Right lobe of liver (tissue), 6 donors: ENCODE results near the gene TPPP3. TPM values are rescaled to one million over a fixed set of nuclear protein-coding genes. Genes with fewer than 3 reads are reported as not detected.

ENCODE experiments used
- ATAC-seq, 4 donors: fragments of 200-7000 bp; cut with Tn5 transposase; one replicate each; pipeline ENCODE4 v1.9.1; 2020; ENCODE audit warnings: mild to moderate bottlenecking in 4 of 4, moderate library complexity in 4 of 4
- DNase-seq, 3 donors: peaks; one replicate each; pipeline ENCODE4 v3.0.0-alpha.2; 2020
- H3K27ac ChIP-seq, 3 donors: fragments of 200-600 bp; one replicate each; pipeline ENCODE4 v1.8.0; 2022
- H3K27me3 ChIP-seq, 2 donors: fragments of 200-600 bp; one replicate each; pipeline ENCODE4 v1.8.0; 2022
- H3K36me3 ChIP-seq, 4 donors: fragments of 200-600 bp; sonication (generic) in 1 of 4; one replicate each; pipeline versions ENCODE4 v1.5.1 to v1.8.0; 2017 to 2022; ENCODE audit warnings: control low read depth in 1 of 4
- H3K4me1 ChIP-seq, 4 donors: fragments of 200-600 bp; sonication (generic) in 1 of 4; one replicate each; pipeline versions ENCODE4 v1.5.1 to v1.8.0; 2017 to 2022; ENCODE audit warnings: control low read depth in 1 of 4
- H3K4me3 ChIP-seq, 3 donors: fragments of 200-600 bp; one replicate each; pipeline ENCODE4 v1.8.0; 2022
- H3K9me3 ChIP-seq, 4 donors: fragments of 200-600 bp; sonication (generic) in 1 of 4; one replicate each; pipeline versions ENCODE4 v1.5.1 to v1.8.0; 2017 to 2022; ENCODE audit warnings: control low read depth in 1 of 4
- POLR2A ChIP-seq: fragments of 450-650 bp; IDR thresholded peaks from one replicate; pipeline ENCODE4 v1.6.1; 2017; ENCODE audit warnings: antibody characterized with exemption, mild to moderate bottlenecking
- WGBS: methylation state at CpG from one replicate; pipeline ENCODE4 v1.1.6; 2018; ENCODE audit warnings: low coverage, low lambda C conversion rate; ENCODE audit not compliant: insufficient coverage; ENCODE audit errors: missing lambda C conversion rate; 5-methylcytosine and 5-hydroxymethylcytosine counted together
- intact Hi-C, 2 donors: fragments of 100-400 bp; cut with DNase I; formaldehyde crosslinking; loops; one replicate each; pipeline versions ENCODE4 v1.11.2 to v1.14.1; 2022
- total RNA-seq, 6 experiments: library from RNA; depleted of rRNA in 2 of 6; stranded (reverse); fragments of >200 nt in 2 of 6; fragmentation: NEBNext Ultra II Directional in 3 of 6; extraction: Animal tissue kit (Norgen Biotek cat#: 25700) in 3 of 6; gene quantifications; one replicate each; pipeline versions ENCODE4 v1.1.0 to v1.2.4, GENCODE V29; 2016 to 2023
- TF ChIP-seq, protein P1 (sequence below), 4 donors: fragments of 200-600 bp in 3 of 4; fragments of 450-650 bp in 1 of 4; IDR thresholded peaks; one replicate each; pipeline versions ENCODE4 v1.5.1 to v1.8.0; 2016 to 2022; ENCODE audit warnings: antibody characterized with exemption in 4 of 4, mild to moderate bottlenecking in 2 of 4
- donor health status: DM: no; HTN: yes; CAD: no.
- donor health status: DM: no; HTN: no; CAD: no.
- donor health status: DM: no; HTN: no; CAD: no.
- donor health status: DM: no; HTN: yes; CAD: no.
- donor health status: DM: no; HTN: yes; CAD: no.

The TPPP3 gene
- total RNA-seq, 6 experiments from 2014 or later, result 0.24 to 0.65 (median 0.37) TPM; not detected in 1

DNA sequence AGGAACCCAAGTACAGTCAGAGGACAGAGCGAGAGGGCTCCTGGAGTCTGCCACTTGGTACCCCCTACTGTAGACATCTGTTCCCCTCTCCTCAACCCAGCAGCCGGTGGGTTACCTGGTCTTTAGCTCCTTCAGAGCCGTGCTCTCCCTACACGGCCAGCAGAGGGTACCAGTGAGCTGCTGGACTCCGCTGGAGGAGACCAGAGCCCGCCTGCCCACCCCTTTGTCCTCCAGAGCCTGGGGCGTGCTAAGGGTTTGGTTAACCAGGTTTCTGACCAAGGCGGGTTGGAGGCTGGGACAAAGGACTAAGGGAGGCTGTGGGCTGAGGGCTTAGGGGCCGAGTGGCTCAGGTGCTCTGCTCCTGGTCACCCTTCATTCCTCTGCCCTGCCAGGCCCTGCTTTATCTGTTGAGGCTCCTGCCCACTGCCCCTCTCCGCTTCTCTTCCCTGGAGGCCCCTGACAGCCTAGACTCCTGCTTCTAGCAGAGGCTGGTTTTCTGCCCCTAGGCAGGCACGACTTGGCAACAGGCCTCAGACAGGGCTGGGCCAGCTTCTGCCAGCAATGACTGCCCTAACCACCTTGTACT lies 34.9 kb upstream of the TPPP3 start:
- ATAC-seq (peak; percentile 59 to 74 (median 68)), DNase-seq (peak; percentile 75 to 77 (median 77))
- intact Hi-C loops, result loop anchor here (2.0 to 10.0 kb wide), 2 partner anchors 37 to 57 kb away; partner anchors contain the start of genes AGRP (in 1 of the 2) and ATP6V0D1 (in 1 of the 2)
- TF ChIP-seq, protein P1, sequence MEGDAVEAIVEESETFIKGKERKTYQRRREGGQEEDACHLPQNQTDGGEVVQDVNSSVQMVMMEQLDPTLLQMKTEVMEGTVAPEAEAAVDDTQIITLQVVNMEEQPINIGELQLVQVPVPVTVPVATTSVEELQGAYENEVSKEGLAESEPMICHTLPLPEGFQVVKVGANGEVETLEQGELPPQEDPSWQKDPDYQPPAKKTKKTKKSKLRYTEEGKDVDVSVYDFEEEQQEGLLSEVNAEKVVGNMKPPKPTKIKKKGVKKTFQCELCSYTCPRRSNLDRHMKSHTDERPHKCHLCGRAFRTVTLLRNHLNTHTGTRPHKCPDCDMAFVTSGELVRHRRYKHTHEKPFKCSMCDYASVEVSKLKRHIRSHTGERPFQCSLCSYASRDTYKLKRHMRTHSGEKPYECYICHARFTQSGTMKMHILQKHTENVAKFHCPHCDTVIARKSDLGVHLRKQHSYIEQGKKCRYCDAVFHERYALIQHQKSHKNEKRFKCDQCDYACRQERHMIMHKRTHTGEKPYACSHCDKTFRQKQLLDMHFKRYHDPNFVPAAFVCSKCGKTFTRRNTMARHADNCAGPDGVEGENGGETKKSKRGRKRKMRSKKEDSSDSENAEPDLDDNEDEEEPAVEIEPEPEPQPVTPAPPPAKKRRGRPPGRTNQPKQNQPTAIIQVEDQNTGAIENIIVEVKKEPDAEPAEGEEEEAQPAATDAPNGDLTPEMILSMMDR (IDR thresholded peaks at IDR 0.05), result peak; percentile 83 to 94 (median 88)
- no peak for TF ChIP-seq POLR2A
- H3K27ac ChIP-seq, result no peak overlapping the region
- H3K9me3 ChIP-seq, result no peaks in the 10 kb centered on the region
- H3K4me1 ChIP-seq, result peaks cover 0 to 34% (median 13%) of the 10 kb centered on the region in 4 donors
- H3K36me3 ChIP-seq, result no peaks in the 10 kb centered on the region
- H3K27me3 ChIP-seq, result no peaks in the 10 kb centered on the region
- H3K4me3 ChIP-seq, result no peak overlapping the region
- WGBS, result 37% methylated on average over 3 of the region's 11 CpGs

DNA sequence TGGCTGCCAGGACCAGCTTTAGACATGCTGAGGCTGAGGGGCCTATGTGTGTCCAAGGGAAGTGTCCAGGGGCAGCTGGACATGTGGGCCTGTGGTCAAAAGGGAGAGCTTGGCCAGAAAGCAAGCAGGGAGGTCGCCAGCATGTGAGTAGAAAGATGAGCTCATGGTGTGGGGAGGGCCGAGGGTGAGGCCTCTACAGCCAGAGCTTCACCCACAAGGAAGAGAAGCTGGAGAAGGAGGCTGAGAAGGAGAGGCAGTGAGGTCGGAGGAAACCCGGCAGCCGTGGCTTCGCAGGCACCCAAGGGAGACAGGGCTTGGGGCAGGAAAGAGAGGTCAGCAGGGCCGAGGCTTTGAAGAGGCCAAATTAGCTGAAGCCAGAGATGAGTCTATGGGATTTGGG lies 33.7 kb upstream of the TPPP3 start:
- Histone ChIP-seq H3K4me3 (no peak overlapping the region), H3K4me1 (peaks cover 0 to 30% (median 11%) of the 10 kb centered on the region in 4 donors), H3K27me3 (no peaks in the 10 kb centered on the region), H3K9me3 (no peaks in the 10 kb centered on the region), H3K36me3 (no peaks in the 10 kb centered on the region), H3K27ac (no peak overlapping the region)
- TF ChIP-seq POLR2A, result no peak
- TF ChIP-seq, protein P1 (IDR thresholded peaks at IDR 0.05), result no peak
- ATAC-seq (no peak), DNase-seq (no peak)
- intact Hi-C loops, result loop anchor here in 1 of 2 donors (10.0 kb wide), 1 partner anchor 58 kb away; the partner anchor contains the start of genes AGRP and ATP6V0D1
- WGBS, result 46% methylated on average over 4 of the region's 7 CpGs

DNA sequence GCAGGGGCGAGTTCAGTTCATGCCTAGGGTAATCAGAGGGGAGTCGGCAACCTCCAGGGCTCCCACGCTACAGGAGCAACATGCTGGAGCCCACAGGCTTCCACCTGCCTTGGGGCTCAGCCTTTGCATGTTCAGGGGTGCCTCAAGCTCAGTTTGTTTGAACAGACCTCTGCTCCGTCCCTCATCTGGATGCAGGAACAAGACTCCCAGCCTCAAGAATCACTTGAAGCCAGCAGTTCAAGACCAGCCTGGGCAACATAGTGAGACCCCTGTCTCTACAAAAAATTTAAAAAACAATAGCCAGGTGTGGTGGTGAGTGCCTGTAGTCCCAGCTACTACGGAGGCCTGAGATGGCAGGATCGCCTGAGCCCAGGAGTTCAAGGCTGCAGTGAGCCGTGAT lies 32.7 kb upstream of the TPPP3 start:
- Histone ChIP-seq H3K27me3 (no peaks in the 10 kb centered on the region), H3K4me1 (peaks cover 0 to 23% (median 8%) of the 10 kb centered on the region in 4 donors), H3K9me3 (no peaks in the 10 kb centered on the region), H3K36me3 (no peaks in the 10 kb centered on the region), H3K27ac (no peak overlapping the region), H3K4me3 (no peak overlapping the region)
- TF ChIP-seq POLR2A, result no peak
- TF ChIP-seq, protein P1 (IDR thresholded peaks at IDR 0.05), result no peak
- no peak for ATAC-seq
- DNase-seq, result no peak
- intact Hi-C loops, result loop anchor here in 1 of 2 donors (10.0 kb wide), 1 partner anchor 59 kb away; the partner anchor contains the start of genes AGRP and ATP6V0D1
- 58% methylated on average over 4 of the region's 7 CpGs for WGBS

DNA sequence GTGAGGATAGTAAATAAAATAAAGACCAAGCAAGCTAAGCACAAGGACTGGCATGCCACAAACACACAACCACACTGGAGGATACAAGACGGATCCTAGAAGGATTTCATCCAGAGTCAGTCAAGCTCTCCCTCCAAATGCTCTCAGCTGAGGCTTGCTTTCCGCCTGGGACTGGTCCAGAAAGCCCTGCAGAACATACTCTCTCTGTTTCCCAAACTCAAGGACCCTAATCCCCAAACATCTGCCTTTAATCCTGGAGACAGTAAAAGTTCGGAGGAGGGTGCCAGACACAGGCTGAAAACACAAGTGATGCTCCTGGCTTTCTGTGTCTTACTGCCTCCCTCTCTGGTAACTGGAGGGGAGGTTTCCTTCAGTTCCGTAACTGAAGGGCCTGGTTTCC lies 32.3 kb upstream of the TPPP3 start:
- Histone ChIP-seq H3K36me3 (no peaks in the 10 kb centered on the region), H3K27me3 (no peaks in the 10 kb centered on the region), H3K27ac (no peak overlapping the region), H3K4me1 (peaks cover 0 to 22% (median 7%) of the 10 kb centered on the region in 4 donors), H3K9me3 (no peaks in the 10 kb centered on the region), H3K4me3 (no peak overlapping the region)
- WGBS, result 50% methylated on average over 4 of the region's 4 CpGs
- no peak for DNase-seq
- no peak for TF ChIP-seq POLR2A
- TF ChIP-seq, protein P1 (IDR thresholded peaks at IDR 0.05), result no peak
- intact Hi-C loops, result loop anchor here in 1 of 2 donors (10.0 kb wide), 1 partner anchor 59 kb away; the partner anchor contains the start of genes AGRP and ATP6V0D1
- no peak for ATAC-seq
